Endothelial cell (in vitro differentiated cells): ENCODE data around the gene PARD3. TPM values are rescaled to one million over a fixed set of nuclear protein-coding genes. Genes with fewer than 3 reads are reported as not detected.

Source experiments
- DNase-seq: peaks from one replicate; pipeline ENCODE4 v3.0.0; 2021; ENCODE audit warnings: low spot score
- H3K27ac Mint-ChIP-seq: one replicate; pipeline ENCODE4 v1.8.0; 2021; ENCODE audit warnings: mixed read lengths, inconsistent platforms; ENCODE audit not compliant: unreplicated experiment
- H3K27me3 Mint-ChIP-seq: one replicate; pipeline ENCODE4 v1.8.0; 2021; ENCODE audit warnings: mild to moderate bottlenecking, moderate library complexity, mixed read lengths, inconsistent platforms; ENCODE audit not compliant: unreplicated experiment
- H3K36me3 Mint-ChIP-seq: one replicate; pipeline ENCODE4 v1.8.0; 2021; ENCODE audit warnings: mild to moderate bottlenecking, low read depth, mixed read lengths, inconsistent platforms; ENCODE audit not compliant: unreplicated experiment
- H3K4me1 Mint-ChIP-seq: one replicate; pipeline ENCODE4 v1.8.0; 2021; ENCODE audit warnings: mild to moderate bottlenecking, mixed read lengths, inconsistent platforms; ENCODE audit not compliant: unreplicated experiment
- H3K4me3 Mint-ChIP-seq: one replicate; pipeline ENCODE4 v1.8.0; 2021; ENCODE audit warnings: mild to moderate bottlenecking, mixed read lengths, inconsistent platforms; ENCODE audit not compliant: unreplicated experiment
- H3K9me3 Mint-ChIP-seq: one replicate; pipeline ENCODE4 v1.8.0; 2021; ENCODE audit warnings: mixed read lengths, inconsistent platforms; ENCODE audit not compliant: unreplicated experiment
- CTCF ChIP-seq: fragments of 200-600 bp; sonication (generic); IDR thresholded peaks from one replicate; pipeline ENCODE4 v1.5.0; 2021; ENCODE audit warnings: antibody characterized with exemption; ENCODE audit not compliant: unreplicated experiment
- total RNA-seq: library from RNA; stranded (reverse); fragmentation: NEBNext Ultra II Directional; extraction: Animal tissue kit (Norgen Biotek cat#: 25700); gene quantifications from one replicate; pipeline ENCODE4 v1.2.1, GENCODE V29; 2021; ENCODE audit not compliant: unreplicated experiment

The PARD3 gene
- total RNA-seq, 1 donor from 2014 or later = 35.2 TPM

GRCh38 chr10:34491678-34492077 is 323.4 kb downstream of the PARD3 start:
- TF ChIP-seq CTCF = no peak
- H3K36me3 Mint-ChIP-seq = no peaks in the 10 kb centered on the region
- no peak overlapping the region for H3K27ac Mint-ChIP-seq
- H3K27me3 Mint-ChIP-seq = no peaks in the 10 kb centered on the region
- H3K4me1 Mint-ChIP-seq = no peaks in the 10 kb centered on the region
- H3K9me3 Mint-ChIP-seq = no peaks in the 10 kb centered on the region
- DNase-seq = no peak
- no peak overlapping the region for H3K4me3 Mint-ChIP-seq

- Mint-ChIP-seq H3K27ac (no peak overlapping the region), H3K36me3 (no peaks in the 10 kb centered on the region), H3K4me1 (no peaks in the 10 kb centered on the region), H3K27me3 (no peaks in the 10 kb centered on the region), H3K4me3 (no peak overlapping the region), H3K9me3 (no peaks in the 10 kb centered on the region)
- no peak for DNase-seq
- TF ChIP-seq CTCF = no peak
Measured at GRCh38 chr10:34489973-34490745, 324.9 kb downstream of the PARD3 start.

- no peak for TF ChIP-seq CTCF
- DNase-seq = no peak
- Mint-ChIP-seq H3K36me3 (no peaks in the 10 kb centered on the region), H3K4me3 (no peak overlapping the region), H3K27ac (no peak overlapping the region), H3K4me1 (no peaks in the 10 kb centered on the region), H3K27me3 (no peaks in the 10 kb centered on the region), H3K9me3 (no peaks in the 10 kb centered on the region)
Measured at GRCh38 chr10:34489411-34489810, 325.7 kb downstream of the PARD3 start.

- no peak for TF ChIP-seq CTCF
- H3K36me3 Mint-ChIP-seq = no peaks in the 10 kb centered on the region
- H3K9me3 Mint-ChIP-seq = no peaks in the 10 kb centered on the region
- H3K27me3 Mint-ChIP-seq = no peaks in the 10 kb centered on the region
- no peak overlapping the region for H3K4me3 Mint-ChIP-seq
- H3K4me1 Mint-ChIP-seq = no peaks in the 10 kb centered on the region
- no peak for DNase-seq
- H3K27ac Mint-ChIP-seq = no peak overlapping the region
Measured at GRCh38 chr10:34488476-34489130, 326.5 kb downstream of the PARD3 start.

- peak overlapping the region; percentile 6 for H3K27ac Mint-ChIP-seq
- H3K36me3 Mint-ChIP-seq = no peaks in the 10 kb centered on the region
- H3K27me3 Mint-ChIP-seq = no peaks in the 10 kb centered on the region
- TF ChIP-seq CTCF = no peak
- no peak for DNase-seq
- no peak overlapping the region for H3K4me3 Mint-ChIP-seq
- H3K9me3 Mint-ChIP-seq = no peaks in the 10 kb centered on the region
- H3K4me1 Mint-ChIP-seq = no peaks in the 10 kb centered on the region
Measured at GRCh38 chr10:34486008-34486407, 329.1 kb downstream of the PARD3 start.
